ENCODE results near the gene CCR2.

The CCR2 gene

GRCh38 chr3:46354984-46355383, 1.1 kb downstream of the CCR2 start:
- DNase-seq (ENCODE audit: low read depth): no peak

GRCh38 chr3:46356276-46356675, 2.4 kb downstream of the CCR2 start:
- no peak for DNase-seq (ENCODE audit: low read depth)

GRCh38 chr3:46356909-46357308, 3.0 kb downstream of the CCR2 start:
- DNase-seq (ENCODE audit: low read depth): no peak

- DNase-seq (ENCODE audit: low read depth): no peak
These were observed 4.6 kb downstream of the CCR2 start for GRCh38 chr3:46358466-46358865.

GRCh38 chr3:46359733-46360493, 6.0 kb downstream of the CCR2 start:
- no peak for DNase-seq (ENCODE audit: low read depth)

GRCh38 chr3:46360907-46361306, 7.0 kb downstream of the CCR2 start:
- no peak for DNase-seq (ENCODE audit: low read depth)

- no peak for DNase-seq (ENCODE audit: low read depth)
These were observed 7.7 kb downstream of the CCR2 start for GRCh38 chr3:46361408-46362283.

- DNase-seq (ENCODE audit: low read depth): no peak
These were observed 11.1 kb downstream of the CCR2 start for GRCh38 chr3:46365041-46365440.

GRCh38 chr3:46365737-46366524, 12.0 kb downstream of the CCR2 start:
- no peak for DNase-seq (ENCODE audit: low read depth)

- no peak for DNase-seq (ENCODE audit: low read depth)
These were observed 13.9 kb downstream of the CCR2 start for GRCh38 chr3:46367811-46368210.

- peak; percentile 40 for DNase-seq (ENCODE audit: low read depth)
These were observed 14.7 kb downstream of the CCR2 start for GRCh38 chr3:46368569-46368968.

- DNase-seq (ENCODE audit: low read depth): no peak
These were observed 15.2 kb downstream of the CCR2 start for GRCh38 chr3:46369151-46369550.

- no peak for DNase-seq (ENCODE audit: low read depth)
These were observed 15.8 kb downstream of the CCR2 start for GRCh38 chr3:46369675-46370132.

- peak; percentile 19 for DNase-seq (ENCODE audit: low read depth)
These were observed 17.1 kb downstream of the CCR2 start, which contains the start of gene CCR5 for GRCh38 chr3:46370839-46371518. Gene CCR5, plus strand, starts transcription at chr3:46370946. Its CDS starts 1,957 bp downstream, at chr3:46372903.

GRCh38 chr3:46371519-46372340, 17.8 kb downstream of the CCR2 start:
- no peak for DNase-seq (ENCODE audit: low read depth)

- DNase-seq (ENCODE audit: low read depth): no peak
These were observed 18.8 kb downstream of the CCR2 start for GRCh38 chr3:46372492-46373359.

- no peak for DNase-seq (ENCODE audit: low read depth)
These were observed 20.8 kb downstream of the CCR2 start for GRCh38 chr3:46374755-46375154.

GRCh38 chr3:46375218-46375617, 21.3 kb downstream of the CCR2 start:
- no peak for DNase-seq (ENCODE audit: low read depth)

- no peak for DNase-seq (ENCODE audit: low read depth)
These were observed 21.9 kb downstream of the CCR2 start for GRCh38 chr3:46375814-46376213.
